Adipose tissue (tissue), 3 donors: ENCODE results near the gene MRPS2. TPM values are rescaled to one million over a fixed set of nuclear protein-coding genes. Genes with fewer than 3 reads are reported as not detected.
"Not testable (repeated sequence)": the region's sequence is repeated elsewhere in the genome, so short reads cannot be mapped to it uniquely, and the experiment has no call there.

Experiments used
- H3K27ac ChIP-seq: one replicate; pipeline ENCODE4 v1.5.1; 2013; ENCODE audit warnings: low read depth, low read length
- WGBS, 3 donors: extraction: QIAGEN DNeasy Blood & Tissue Kit; methylation state at CpG; one replicate each; pipeline ENCODE4 v1.1.7; 2013; 5-methylcytosine and 5-hydroxymethylcytosine counted together
- polyA plus RNA-seq, 3 donors: library from polyadenylated mRNA; stranded (reverse); fragments of 200-250 nt; gene quantifications; one replicate each; pipeline ENCODE4 v1.2.3, GENCODE V29; 2013
- donor health status: healthy with polysubstance abuse.
- donor health status: Bipolar disorder and iron deficiency.
- donor health status: healthy.

Gene MRPS2
- polyA plus RNA-seq, 3 donors, result 29.2 to 62.3 (median 48.9) TPM

DNA sequence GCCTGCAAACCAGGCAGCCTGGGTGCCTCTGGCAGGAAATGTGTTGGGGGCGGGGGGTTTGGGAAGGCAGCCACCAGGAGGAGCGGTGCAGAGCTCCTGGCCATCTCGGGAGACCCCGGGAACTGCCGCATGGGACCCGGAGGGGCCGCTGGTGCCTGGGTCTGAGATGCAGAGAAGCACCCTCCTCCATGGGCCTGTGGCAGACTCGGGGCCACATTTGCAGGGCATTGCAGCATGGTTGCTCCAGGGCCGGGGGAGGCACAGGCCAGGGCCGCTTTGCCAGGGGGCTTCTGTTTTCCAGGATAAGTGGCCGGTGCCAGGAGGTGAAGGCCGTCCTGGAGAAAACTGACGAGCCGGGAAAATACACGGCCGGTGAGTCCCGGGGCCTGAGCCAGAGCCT lies 22.4 kb downstream of the MRPS2 start:
- no peak overlapping the region for H3K27ac ChIP-seq
- 50 to 71% (median 69%) methylated on average over 17 of the region's 17 CpGs for WGBS, 3 donors

DNA sequence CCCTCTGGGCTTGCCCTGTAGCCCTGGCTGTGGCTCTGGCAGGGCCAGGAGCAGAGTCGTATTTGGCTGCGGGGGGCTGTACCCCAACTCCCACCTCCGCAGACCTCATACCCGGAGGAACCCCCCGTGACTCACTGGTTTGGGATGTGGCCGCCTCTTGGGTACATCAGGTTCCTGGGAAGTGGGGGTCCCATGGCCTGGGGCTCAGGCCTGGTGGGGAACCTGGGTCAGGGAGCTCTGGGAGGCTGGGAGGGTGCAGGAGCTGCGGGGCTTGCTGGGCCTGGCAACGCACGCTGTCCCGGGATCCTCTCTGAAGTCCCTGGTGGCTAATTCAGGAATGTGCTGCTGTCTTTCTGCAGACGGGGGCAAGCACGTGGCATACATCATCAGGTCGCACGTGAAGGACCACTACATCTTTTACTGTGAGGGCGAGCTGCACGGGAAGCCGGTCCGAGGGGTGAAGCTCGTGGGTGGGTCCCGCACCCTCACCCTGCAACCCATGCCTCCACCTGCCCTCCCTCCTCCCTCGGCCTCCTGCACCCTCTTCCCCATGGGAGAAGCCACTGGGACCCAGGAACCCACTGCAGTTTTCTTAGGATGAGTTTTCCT lies 23.1 kb downstream of the MRPS2 start:
- 62 to 78% (median 76%) methylated on average over 20 to 21 of the region's 21 CpGs for WGBS, 3 donors
- no peak overlapping the region for H3K27ac ChIP-seq

- 62 to 68% (median 63%) methylated on average over 27 of the region's 27 CpGs for WGBS, 3 donors
- no peak overlapping the region for H3K27ac ChIP-seq
Measured at GRCh38 chr9:135524130-135524861, 23.8 kb downstream of the MRPS2 start.

DNA sequence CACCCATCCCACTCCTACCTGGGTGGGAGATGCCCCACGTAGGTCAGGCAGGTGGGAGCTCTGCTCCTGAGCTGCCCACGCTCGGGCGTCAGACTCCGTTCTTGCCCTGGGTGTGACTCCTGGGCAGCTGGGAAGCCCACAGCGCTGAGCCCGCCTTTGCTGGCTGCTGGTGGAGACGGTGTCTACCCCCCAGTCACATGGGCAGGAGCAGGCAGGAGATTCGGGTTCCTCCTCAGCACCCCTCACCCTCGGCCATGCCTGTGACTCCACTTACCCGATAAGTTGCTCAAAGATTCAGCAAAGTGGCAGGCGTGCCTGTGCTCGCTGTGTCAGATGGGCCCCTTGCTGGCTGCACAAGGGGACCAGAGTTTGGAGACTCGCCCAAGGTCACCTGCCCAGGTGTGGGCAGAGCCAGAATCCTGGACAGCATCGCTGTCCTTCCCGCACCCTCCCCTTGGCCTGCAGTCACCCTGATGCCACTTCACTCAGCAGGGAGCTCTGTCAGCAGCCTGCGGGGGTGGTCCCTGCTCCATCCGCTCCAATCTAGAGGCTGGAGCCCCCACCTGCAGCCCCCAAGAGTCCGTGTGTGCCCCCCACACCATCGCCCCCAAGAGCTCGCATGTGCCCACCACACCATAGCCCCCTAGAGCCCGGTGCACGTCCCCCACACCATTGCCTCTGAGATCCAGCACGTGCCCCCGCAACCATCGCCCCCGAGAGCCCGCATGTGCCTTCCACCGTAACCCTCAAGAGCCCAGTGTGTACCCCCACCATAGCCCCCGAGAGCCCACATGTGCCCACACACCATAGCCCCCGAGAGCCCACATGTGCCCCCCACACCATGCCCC lies 25.0 kb downstream of the MRPS2 start:
- WGBS, 3 donors, result 67 to 86% (median 83%) methylated on average over 29 to 31 of the region's 31 CpGs
- no peak overlapping the region for H3K27ac ChIP-seq

DNA sequence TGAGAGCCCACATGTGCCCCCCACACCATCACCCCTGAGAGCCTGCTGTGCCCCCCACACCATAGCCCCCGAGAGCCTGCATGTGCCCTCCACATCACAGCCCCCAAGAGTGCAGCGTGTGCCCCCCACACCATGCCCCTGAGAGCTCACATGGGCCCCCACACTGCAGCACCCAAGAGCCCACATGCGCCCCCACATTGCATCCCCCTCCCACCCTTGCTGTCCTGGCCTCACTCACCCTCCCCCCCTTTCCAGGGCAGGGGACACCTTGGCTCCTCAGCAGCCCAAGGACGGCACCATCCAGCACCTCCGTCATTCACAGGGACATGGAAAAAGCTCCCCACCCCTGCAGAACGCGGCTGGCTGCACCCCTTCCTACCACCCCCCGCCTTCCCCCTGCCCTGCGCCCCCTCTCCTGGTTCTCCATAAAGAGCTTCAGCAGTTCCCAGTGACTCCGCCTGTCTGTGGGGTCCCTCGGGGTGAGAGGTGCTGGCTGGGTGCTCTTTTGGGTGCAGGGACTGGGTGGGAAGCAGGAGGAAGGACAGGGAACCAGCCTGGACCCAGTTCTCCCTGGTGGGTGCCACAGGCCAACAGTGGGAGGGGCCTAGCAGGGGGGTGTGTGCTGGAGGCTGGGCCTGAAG lies 25.7 kb downstream of the MRPS2 start:
- 58 to 80% (median 75%) methylated on average over 10 to 11 of the region's 11 CpGs for WGBS, 3 donors
- no peak overlapping the region for H3K27ac ChIP-seq

DNA sequence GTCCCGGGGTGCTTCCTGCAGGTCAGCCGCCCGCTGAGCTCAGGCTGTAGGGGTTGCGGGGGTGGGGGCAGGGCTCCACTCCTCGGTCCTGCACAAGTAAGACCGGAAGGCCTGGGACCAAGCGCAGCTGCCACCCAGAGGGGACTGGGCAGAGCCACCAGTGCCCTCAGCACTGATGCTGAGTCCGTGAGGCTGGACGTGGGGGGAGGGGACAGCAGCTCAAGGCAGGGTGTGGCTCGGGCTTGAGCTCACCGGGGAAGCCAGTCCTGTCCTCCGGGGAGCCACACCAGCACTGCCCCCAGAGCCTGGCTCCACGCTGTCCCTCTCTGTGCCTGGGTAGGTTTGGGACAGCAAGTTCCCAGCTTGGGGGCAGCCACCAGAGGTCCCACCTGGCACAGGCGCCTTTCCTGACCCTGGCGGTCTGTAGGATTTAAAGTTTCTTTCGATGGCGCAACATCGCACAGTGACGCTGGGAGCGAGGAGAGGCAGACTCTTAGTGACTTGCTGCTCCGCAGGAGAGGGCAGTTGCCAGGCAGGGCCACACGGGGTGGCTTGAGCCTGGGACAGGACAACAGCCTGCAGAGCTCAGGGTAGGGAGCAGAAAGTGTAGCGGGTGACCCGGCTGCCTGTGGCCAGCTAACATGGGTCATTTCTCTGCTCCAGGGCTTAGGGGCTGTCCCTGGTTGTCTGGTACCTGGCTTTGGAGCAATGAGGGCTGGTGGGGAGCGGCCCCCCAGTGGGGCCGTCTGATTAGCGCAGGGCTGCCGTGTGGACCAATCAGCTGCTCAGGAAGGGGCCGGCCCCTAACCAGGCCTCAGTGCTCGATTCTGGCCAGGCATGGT lies 26.5 kb downstream of the MRPS2 start:
- H3K27ac ChIP-seq, result no peak overlapping the region
- 61 to 71% (median 67%) methylated on average over 29 to 30 of the region's 30 CpGs for WGBS, 3 donors

DNA sequence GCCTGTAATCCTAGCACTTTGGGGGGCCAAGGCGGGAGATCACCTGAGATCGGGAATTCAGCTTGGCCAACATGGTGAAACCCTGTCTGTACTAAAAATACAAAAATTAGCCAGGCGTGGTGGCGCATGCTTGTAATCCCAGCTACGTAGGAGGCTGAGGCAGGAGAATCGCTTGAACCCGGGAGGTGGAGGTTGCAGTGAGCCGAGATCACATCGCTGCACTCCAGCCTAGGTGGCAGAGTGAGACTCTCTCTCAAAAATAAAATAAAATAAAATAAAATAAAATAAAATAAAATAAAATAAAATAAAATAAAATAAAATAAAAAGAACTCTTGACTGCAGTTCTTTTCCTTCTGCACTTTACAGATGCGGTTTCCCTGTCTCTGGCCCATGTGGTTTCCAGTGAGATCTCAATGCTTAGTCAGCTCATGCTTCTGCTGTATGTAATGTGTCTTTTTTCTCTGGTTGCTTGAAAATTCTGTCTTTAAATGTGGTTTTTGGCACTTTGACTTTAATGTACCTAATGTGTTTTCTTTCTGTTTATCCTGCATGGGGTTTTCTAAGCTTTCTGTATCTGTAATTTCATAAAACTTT lies 28.5 kb downstream of the MRPS2 start:
- 93 to 97% (median 96%) methylated on average over 10 of the region's 10 CpGs for WGBS, 3 donors
- not testable (repeated sequence) for H3K27ac ChIP-seq

DNA sequence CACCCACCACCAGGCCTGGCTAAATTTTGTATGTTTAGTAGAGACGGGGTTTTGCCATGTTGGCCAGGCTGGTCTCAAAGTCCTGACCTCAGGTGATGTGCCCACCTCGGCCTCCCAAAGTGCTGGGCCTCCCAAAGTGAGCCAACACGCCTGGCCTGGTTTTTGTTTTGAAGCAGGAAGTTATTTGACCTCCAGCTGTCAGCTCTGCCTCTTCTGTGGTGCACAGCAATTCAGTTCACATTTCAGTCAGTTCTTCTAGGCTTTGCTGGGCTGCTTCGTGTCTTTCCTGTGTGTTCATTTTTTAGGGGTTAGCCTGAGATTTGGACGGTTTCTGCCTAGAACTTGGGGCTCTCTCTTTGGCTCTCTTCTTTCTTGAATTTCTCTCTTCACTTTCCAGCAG lies 29.7 kb downstream of the MRPS2 start:
- no peak overlapping the region for H3K27ac ChIP-seq
- WGBS, 3 donors, result 64 to 78% (median 69%) methylated on average over 5 of the region's 5 CpGs

- H3K27ac ChIP-seq, result no peak overlapping the region
- WGBS, 3 donors, result 84 to 96% (median 92%) methylated on average over 10 of the region's 10 CpGs
Measured at GRCh38 chr9:135531096-135531495, 30.6 kb downstream of the MRPS2 start.

DNA sequence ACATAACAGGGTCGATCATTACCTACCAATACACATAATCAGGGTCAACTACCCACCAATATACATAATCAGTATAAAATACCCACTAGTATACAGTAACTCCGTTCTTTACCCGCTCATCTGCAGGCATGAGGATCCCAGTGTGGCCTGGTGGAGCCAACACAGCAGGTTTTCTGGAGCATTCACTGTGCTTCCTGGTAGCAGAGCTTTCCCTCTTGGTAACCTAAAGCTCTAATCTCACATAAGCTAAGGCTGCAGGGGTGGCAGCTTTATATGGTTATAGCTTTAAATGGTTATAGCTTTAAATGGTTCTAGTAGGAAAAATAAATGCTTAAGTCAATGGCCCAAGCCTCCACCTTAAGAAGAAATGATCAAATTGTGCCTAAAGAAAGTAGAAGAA lies 32.6 kb downstream of the MRPS2 start:
- WGBS, 3 donors, result 80 to 94% (median 93%) methylated on average over 3 of the region's 3 CpGs
- H3K27ac ChIP-seq, result no peak overlapping the region

GRCh38 chr9:135533674-135534073 lies 33.2 kb downstream of the MRPS2 start:
- WGBS, 3 donors, result 86 to 91% (median 90%) methylated on average over 12 of the region's 12 CpGs
- H3K27ac ChIP-seq, result no peak overlapping the region

DNA sequence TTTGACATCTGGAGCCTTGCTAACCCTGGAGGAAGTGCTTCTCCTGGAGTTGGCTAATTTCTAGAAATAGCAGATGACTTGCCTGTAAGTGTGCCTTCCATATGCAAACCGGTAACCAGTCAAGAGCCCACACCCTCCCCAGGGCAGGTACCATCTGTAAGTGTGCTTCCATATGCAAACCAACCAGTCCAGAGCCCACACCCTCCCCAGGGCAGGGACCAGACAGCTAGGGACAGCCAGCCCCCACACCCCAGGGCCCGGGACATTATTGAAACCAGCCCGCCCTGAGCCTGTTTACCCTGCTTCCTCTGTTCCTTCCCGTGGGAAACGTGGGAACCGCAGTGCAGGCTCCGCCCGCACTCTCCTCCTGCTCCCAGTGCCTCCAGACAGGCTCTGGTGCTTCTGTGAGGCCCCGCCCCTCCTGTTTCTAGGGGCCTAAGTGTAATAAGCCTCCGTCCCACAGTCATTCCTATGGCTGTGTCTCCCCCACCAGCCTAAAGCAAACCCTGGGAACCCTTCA lies 33.8 kb downstream of the MRPS2 start:
- WGBS, 3 donors, result 28 to 34% (median 28%) methylated on average over 8 to 10 of the region's 10 CpGs
- H3K27ac ChIP-seq, result not testable (repeated sequence)

- WGBS, 3 donors, result 69 to 80% (median 73%) methylated on average over 4 of the region's 4 CpGs
- H3K27ac ChIP-seq, result not testable (repeated sequence)
Measured at GRCh38 chr9:135534826-135535225, 34.3 kb downstream of the MRPS2 start.

DNA sequence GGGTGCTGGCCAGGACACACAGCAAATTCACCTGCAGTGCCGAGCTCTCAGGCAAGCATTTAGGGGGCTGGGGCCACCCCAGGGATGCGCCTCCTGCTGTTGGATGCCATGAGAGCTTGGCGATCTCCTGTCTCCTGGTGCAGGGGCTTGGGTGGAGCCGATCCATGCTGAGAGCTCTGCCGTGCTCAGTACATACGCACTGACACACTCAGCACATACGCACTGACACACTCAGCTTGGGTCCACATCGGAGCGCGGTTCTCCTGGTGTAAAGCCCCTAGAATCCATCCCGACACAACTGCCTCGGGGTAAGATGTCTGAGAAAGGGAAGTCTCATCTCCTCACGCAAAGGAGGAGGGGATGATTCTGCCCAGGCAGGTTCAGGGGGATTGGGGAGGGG lies 35.1 kb downstream of the MRPS2 start:
- H3K27ac ChIP-seq, result not testable (repeated sequence)
- WGBS, 3 donors, result 78 to 84% (median 83%) methylated on average over 11 to 13 of the region's 13 CpGs

DNA sequence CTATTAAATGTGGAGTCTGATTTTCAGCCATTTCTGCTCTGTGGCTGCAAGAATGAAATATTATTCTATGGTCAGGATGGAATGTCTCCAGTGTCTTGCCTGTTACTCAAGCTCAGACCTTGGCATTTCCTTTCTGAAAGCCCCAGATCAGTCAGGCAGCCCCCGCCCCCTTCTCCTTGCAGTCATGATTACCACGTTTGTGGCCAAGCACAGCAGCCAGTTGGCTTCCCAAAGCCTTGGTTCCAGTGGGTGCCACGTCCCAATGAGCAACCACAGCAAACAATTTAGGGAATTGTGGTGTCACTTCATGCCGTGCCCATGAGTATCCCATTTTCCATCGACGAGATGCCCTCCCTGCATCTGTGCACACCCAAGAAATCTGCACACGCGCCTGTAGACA lies 35.7 kb downstream of the MRPS2 start:
- no peak overlapping the region for H3K27ac ChIP-seq
- WGBS, 3 donors, result 74 to 77% (median 75%) methylated on average over 8 of the region's 8 CpGs

DNA sequence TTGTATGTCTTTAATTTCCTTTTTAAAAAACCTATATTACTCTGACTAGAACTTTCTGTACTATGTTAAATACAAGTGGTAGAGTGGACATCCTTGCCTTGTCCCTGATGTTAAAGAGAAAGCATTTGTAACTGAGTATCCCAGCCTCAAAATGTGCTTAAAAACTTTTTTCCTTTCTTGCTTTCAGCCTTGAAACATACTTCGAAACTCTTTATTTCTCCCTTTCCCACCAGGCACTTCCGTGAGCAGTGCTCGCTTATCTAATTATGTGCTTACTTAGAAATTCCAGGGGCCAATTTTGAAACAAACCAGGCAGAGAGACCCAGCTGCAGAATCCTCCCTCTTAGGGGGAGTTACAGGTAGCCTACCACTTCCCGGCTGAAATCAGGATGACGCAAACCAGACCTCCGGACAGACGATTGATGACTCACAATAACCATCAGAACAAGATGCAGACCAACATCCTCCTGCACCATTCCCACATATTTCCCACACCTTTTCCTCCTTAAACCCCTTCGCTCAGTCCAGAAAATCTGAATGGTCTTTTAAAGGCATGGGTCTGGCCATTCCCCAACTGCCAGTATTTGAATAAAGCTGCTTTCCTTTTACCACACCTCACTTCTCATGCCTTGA lies 42.9 kb downstream of the MRPS2 start:
- 33 to 38% (median 35%) methylated on average over 8 of the region's 8 CpGs for WGBS, 3 donors
- H3K27ac ChIP-seq, result not testable (repeated sequence)
